Globus pallidus (tissue), 1 donor: ENCODE results near the gene IGF2BP2.

Experiments used
- DNase-seq: peaks from one replicate; pipeline ENCODE4 v3.0.0-alpha.2; 2015; ENCODE audit warnings: low spot score

The IGF2BP2 gene

DNA sequence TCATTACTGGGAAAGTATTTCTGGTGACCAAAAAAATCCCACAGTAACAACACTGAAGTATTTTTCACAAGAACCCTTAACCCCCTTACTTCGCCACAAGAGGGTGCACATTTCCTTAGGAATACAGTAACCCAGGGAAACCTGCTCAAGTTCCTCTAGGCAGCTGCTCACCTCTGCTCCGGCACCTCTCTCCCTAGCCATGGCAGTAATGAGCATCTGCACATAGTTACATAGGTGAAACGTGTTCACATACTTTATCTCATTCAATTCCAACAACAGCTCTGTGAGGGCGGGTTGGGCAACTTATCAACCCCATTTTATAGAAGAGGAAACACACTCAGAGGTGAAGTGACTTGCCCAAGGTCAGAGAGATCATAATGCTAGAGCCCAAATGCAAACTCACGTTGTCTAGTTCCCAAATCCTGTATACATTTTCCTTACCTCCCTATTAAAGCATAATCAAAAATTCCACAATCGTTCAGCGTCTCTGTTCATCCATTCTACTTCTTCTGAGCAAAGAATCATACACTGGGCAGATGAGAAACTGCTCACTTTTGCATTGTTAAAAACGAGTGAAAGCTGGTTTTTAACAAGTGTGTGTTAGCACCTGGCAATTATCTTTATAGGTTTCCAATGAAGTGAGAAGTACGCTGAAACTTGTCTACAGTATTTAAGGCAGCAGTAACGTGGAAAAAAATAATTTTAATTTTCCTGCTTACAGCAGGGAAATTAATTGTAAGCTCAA is 90.7 kb downstream of the IGF2BP2 start:
- DNase-seq = peak; percentile 6

DNA sequence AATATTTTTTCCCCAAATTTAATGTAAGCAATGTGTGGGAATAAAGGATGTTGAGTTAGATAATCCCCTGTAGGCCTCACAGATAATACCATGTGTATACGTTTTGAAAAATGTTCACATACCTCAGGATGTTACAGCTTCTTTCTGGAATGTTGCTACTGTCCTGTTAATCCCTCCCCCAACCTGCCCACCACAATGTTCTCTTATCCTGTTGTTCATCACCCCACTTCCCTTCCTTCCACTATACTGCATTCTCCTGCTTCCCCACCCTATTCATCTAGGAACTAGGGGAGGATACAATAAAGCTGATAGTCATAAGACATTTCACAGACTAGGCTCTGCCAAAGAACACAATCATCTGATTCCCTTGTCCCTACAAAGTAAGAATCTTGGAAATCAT is 92.1 kb downstream of the IGF2BP2 start:
- no peak for DNase-seq

DNA sequence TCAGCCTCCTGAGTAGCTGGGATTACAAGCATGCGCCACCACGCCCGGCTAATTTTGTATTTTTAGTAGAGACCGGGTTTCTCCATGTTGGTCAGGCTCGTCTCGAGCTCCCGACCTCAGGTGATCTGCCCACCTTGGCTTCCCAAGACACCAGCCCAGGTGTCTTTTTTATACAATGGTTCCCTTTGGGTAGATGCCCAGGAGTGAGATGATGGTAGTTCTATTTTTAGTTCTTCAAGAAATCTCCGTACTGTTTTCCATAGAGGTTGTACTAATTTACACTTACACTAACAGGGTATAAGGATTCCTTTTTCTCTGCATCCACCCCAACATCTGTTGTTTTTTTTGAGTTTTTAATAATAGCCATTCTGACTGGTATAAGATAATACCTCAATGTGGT is 94.3 kb downstream of the IGF2BP2 start:
- no peak for DNase-seq

DNA sequence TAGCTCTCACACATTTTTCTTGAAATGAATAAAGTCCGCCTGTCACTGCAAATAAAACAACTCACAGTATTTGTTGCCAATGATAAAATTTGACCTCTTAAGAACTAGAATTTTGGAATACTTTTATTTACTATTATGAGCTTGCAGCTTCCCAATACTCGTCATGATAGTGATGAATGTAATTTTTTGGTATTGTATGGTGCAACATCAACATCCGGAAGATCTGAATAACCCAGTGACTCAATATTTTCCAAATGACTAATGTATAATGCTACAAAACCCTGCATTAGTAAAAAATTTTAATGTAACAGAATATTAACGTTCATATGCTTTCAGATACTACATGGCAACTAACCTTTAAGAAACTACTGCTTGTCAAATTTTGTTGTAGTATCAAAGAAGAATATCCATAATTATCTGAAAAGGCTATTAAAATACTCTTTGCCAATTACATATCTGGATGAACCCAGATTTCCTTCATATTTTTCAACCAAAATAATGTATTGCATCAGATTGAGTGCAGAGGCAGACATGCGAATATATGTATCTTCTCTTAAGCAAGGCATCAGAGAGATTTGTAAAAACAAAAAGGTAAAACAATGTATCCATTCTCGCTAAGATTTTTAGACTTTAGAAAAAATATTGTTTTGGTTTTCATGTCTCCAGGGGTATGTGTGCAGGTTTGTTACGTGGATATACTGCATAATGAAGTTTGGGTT is 95.3 kb downstream of the IGF2BP2 start:
- no peak for DNase-seq

DNA sequence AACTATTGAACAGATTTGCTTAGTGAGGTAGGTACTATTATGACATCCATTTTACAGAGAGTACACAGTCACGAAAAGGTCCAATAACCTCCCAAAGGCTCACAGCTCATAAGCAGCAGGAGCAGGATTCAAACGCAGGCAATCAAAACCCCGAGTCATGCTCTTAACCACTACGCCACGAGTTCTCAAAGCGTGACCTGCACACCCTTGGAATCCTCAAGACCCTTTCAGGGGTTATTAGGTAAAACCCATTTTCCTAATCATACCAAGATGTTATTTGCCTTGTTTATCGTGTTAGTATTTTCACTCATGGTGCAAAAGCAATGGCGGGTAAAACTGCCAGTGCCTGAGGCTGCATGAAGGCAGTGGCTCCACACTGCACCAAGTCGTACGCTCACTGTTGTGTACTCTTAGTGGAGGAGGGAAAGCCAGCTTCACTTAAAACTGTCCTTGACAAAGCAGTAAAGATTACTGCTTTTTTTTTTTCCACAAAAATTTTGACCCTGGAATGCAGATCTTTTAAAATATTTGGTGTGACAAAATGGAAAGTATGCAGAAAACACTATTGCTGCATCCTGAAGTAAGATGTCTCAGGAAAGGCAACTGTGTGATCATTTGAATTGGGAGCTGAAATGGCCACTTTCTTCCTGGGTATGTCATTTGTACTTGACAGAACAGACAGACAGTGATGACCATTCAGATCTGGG is 96.1 kb downstream of the IGF2BP2 start:
- no peak for DNase-seq

DNA sequence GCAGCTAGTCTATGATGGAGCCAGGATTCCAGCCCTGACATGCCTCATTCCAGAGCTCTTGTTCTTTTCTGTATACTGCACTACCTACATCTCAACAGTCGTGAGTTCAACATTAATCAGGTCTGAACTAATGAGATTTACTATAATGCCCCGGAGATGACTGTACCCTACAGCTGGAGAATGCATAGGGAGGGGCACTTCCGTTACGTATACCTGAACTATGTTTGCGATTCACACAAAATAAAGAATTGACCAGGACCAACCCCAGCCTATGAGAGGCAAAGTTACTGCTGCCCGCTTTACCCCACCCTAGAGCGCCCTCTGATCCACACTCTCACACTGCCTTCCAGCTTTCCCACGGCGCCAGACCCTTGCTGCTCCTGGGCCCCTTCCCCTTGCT is 97.0 kb downstream of the IGF2BP2 start:
- DNase-seq = no peak

DNA sequence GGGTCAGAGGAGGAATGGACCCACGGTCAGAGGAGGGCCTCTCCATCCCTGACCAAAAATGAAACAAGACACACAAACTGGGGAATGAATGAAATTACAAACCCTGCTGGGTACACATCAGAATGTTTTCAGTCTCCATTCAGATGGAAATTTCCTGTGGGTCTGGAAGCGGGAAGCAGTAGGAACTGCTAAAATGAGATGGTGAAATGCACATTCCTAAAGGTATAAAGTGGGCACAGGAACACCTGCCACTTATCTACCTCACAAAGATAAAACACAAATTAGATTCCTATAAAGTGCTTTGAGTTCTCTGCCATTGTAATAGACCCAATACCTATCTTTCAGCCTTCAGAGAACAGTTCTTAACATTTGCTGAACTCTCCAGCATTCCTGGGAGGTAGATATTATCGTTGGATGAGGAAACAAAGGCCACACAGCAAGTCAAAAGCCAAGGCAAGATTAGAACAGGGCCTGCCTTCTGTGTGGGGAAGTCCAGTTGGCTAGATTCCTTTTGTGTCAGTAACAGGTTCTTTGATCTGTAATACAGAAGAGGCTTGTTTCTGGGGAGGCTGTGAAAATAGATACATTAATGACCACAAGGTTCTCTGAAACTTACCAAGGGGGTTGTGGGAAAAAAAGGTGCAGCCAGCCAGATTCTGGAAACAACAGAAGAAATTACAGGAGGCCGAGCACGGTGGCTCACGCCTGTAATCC is 98.4 kb downstream of the IGF2BP2 start:
- no peak for DNase-seq

DNA sequence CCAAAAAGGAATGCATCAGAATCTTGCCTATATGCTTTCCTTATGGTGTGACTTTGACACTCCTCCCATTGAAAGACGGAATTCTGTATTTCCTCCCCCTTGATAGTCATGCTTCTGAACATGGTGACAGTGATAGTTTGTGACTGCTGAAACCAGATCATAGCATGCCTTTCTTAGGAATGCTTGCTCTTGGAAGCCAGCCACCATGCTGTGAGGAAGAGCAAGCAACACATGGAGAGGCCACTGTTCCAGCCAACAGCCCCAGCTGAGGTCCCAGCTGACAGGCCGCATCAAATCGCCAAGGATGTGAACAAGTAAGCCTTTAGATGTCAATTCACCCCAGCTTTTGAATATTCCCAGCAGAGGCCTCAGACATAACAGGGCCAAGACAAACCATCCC is 100.1 kb downstream of the IGF2BP2 start:
- DNase-seq = no peak

DNA sequence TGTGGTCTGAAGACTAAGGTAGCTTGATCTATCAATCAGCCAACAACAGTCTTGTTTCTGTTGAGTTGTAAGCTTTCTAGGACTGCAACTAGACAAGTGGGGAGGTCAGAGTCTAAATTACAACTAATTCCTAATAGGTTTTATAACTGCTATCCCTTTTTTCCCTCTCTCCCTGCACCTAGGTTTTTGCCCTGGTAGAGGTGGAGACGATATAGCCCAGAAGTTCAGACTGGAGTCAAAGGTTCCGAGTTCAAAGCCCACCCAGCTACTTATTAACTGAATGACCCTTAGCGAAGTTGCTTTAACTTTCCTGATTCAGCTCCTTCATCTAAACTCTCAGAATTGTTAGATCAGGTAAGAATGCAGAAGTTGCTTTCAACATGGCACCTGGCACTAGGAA is 100.6 kb downstream of the IGF2BP2 start:
- no peak for DNase-seq

DNA sequence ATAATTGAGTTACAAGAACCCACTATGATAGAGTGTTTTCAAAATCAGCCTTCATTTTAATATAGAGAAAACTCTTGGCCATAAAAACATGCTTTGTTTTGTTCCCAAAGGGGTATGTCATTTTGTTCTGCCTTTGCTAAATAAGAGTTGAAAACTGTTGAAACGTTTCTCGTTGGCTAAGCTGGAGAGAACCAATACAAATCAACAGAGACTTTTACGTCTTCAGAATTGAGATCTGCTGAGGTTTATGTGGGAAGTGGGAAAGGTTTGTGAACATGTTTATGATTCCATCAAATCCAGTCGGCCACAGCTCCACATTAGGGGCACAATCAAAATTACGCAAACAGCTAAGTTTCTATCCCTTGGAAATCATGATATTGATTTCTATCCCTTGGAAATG is 102.0 kb downstream of the IGF2BP2 start:
- no peak for DNase-seq

DNA sequence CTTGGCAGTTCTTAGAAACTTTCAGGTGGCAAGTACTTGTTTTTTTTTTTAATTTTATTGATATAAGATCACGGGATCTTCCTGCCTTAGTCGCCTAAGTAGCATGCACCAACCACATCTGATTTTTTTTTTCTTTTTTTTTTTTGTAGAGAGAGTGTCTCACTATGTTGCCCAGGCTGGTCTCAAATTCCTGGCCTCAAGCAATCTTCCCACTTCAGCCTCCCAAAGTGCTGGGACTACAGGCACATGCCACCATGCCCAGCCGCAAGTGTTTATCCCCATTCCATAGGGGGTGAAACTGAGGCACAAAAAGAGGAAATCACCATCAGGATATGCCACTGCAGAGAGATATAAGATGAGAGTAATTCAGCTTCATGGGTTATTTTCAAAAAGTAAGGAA is 102.9 kb downstream of the IGF2BP2 start:
- no peak for DNase-seq

DNA sequence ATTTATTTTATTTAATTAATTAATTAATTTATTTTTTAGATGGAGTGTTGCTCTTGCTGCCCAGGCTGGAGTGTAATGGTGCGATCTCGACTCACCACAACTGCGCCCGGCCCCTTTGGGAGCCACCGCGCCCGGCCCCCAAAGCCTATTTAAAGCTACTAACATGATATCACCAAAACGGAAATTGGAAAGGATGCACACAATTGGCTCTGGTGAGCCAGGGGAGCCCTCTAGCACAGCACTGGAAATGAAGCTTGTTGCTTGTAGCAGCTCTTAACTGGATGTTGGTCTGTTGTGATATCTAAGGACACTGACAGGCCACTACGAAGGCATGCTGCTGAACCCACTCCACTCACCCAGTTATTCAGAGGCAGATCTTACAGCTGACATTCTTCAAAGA is 104.5 kb downstream of the IGF2BP2 start:
- no peak for DNase-seq

DNA sequence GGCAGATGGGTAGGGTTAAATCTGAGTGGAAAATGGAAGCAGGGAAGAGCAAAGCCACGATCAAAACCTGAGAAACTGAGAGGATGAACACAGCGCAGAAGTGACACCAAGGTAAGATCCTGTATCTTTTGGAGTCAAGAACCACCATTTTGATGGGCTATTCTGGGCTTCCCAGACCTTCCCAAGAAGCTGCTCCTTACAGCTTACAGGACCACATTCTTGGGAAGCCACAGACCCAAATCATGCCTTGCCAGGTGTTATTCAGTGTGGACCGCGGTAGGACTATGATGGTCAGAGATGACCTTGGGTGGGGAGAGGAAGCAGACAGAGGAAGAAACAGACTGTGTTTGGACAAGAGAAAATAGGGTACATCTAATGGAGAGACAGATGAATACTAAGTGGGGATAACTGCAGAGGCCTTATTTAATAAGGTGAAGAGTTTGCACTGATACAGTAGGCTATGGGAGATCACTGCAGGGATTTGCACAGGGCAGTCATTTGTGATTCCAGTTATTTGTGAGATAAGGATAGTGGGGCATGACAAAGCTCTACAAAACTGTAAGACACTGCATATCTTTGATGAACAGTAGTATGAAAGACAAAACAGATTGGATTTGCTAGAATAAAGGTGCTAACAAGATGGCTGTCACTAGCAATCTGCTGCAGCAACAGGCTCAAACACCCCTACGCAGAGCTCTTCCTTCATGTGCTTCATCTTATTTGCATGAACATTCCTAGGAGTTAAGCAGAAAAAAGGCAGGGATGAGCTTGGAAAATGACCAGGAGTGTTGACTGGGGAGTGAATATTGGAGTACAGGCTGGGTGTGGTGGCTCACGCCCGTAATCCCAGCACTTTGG is 105.9 kb downstream of the IGF2BP2 start:
- DNase-seq = no peak

DNA sequence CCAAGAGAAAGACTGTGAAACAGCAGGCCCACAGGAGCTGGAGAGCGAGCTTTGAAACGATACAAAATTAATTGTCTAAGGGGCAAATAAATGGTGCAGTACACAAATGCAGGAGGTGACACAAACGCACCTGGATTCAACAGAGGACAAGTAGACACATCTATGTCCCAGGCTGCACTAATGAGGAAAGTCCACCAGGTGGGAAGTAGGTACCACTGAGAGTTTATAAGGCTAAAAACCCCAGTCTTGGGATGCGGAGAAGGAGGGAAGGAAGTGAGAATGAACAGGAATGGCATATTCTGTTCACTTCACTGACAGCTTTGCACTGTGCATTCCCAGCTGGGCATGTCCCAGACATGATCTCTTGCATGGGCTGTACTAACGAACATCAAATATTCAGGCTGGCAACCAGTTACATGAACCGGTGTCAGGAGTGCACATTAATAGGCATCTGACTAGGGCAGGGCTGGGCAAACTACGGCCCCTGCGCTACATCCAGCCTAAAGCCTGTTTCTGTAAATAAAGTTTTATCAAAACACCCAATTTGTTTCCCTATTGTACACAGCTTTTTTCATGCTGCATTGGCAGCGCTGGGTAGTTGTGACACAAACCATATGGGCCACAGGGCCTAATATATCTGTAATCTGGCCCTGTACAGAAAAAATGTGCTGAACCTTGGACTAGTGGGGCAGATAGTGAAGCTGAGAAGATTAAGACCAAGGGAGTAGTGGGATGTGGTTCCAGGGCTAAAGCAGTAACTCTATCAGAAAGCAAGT is 107.0 kb downstream of the IGF2BP2 start:
- DNase-seq = no peak

DNA sequence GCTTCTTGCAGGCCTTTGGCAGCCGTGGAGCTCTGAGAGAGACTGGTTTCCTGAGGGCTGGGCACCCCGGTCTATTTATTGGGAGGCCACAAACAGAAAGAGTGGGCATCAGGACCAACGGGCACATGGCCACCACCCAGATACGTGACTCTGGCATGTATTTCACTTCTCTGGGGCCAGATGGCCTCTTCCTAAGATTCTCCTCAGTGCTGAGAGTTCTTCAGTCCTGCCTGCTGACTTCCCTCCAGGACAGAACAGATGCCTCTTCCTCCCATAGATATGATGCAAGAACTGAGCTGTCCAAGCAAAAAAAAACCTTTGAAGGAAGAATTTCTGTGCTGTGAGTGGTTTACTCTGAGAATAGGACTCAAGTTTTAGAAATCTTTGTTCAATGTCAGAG is 107.7 kb downstream of the IGF2BP2 start:
- DNase-seq = no peak

DNA sequence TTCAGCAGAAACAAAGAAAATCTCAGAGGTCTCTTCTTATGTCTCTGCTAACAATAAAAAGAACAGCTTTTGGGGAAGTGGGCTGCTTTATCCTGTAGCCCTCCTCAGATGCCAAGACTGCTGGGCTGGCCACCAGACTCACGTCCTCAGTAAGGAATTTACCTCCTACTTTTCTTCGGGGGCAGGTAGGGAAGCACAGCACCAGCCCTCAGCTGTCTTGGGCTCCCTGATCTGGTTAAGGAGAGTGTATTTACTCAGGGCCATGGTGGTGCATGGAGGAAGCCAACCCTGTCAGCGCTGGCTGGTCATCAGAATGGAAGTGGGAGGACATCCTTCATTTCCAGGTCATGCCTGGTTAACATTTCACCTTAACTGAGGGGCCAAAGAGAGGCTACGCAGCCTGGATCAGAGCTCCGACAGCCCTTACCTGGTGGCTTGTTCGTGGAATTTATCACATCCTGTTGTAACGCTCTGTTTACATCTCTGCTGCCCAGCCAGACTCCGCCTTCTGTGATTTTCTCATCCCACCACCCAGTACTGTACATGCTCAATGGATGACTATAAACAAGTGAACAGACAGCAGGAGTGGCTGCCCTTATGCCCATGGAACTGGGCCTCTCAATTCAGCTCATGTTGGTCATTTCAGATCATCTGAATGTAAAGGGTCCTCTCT is 108.3 kb downstream of the IGF2BP2 start:
- DNase-seq = no peak

DNA sequence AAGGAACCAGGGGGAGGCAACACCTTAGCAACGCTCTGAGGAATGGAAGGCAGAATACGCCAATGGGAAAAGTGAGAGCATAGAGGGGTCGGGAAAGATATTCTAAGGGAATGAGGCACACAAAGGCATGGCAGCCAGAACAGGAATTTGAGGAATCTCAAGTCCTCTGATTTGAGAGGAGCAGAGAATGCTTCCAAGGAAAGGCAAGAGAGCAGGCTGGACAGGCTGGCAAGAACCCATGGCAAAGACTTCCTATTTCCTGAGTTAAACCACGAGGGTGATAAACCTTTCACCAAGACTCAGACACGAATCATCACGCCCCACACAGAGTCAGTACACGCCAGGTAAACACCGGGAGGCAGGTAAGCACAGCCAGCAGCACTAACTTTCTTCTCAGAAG is 109.8 kb downstream of the IGF2BP2 start:
- no peak for DNase-seq

DNA sequence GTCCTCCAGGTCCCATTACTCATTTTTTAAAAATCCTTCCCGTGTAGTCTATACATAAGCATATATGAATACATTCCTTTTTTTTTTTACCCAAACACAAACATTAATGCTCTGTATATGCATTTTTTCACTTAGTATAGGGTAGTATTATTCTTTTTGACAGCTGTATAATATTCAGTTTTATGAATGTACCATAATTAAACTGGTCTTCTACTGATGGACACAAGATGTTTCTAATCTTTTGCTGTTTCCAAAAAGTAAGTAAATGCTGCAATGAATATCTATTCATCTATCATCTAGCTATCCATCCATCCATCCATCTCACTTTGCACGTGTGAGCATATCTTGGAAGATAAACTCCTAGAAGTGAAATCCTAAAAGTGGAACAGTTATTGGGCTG is 110.8 kb downstream of the IGF2BP2 start:
- no peak for DNase-seq

DNA sequence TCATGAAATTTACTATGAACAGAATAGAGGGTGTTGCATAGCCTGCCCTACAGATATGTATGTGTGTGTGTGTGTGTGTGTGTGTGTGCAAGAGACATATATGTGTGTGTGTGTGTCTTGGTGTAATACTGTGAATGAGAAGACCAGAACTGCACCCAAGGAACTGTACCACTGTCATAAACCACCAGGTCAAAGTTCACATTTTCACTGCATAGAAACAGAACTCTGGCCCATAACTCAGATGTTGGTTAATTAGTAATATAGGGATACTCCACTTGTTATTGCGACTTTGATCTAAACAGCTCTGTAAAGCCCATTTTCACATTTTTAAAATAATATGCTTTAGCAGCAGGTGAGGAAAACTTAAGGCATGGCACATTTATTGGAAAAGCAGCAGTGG is 111.8 kb downstream of the IGF2BP2 start:
- DNase-seq = no peak

DNA sequence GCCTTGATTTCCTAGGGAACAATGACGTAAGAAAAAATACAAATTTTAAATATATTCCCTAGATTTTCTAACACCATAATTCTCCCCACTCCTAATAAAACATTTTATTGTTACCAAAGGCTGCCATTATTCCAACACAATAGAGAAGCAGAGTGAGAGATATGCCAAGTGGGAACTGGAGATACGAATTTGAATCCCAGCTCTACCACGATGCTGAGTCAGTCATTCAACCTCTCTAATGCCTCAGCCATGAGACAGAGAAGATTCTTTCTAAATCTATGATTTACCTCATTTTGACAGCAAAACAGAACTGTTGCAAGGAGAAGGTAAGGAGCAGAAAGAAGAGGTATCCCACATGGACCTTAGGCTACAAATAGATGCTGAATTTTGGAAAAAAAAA is 112.5 kb downstream of the IGF2BP2 start:
- DNase-seq = no peak
